Activated T-helper 2 cell treated with anti-CD3 and anti-CD28 coated beads, Interferon-gamma antibody, Interleukin-2, Interleukin-4, amounts not matched to agents 10 μg/mL and 5 μg/mL and 100 μg/mL, durations not matched to agents 14 hours and 24 hours and 36 hours (primary cell): ENCODE data around the gene MYO1A. TPM values are rescaled to one million over a fixed set of nuclear protein-coding genes. Genes with fewer than 3 reads are reported as not detected.
A peak's percentile ranks its signal among the peaks of the same experiment; 100 is the strongest.

Experiments used
- DNase-seq: peaks from one replicate; pipeline ENCODE4 v3.0.0; 2021; ENCODE audit warnings: low spot score
- H3K27ac Mint-ChIP-seq: one replicate; pipeline ENCODE4 v1.8.0; 2021; ENCODE audit warnings: mixed read lengths
- H3K27me3 Mint-ChIP-seq: one replicate; pipeline ENCODE4 v1.8.0; 2021; ENCODE audit warnings: low read depth, mixed read lengths
- H3K36me3 Mint-ChIP-seq: one replicate; pipeline ENCODE4 v1.8.0; 2021; ENCODE audit warnings: low read depth, mixed read lengths
- H3K4me1 Mint-ChIP-seq: one replicate; pipeline ENCODE4 v1.8.0; 2021; ENCODE audit warnings: low read depth, mixed read lengths
- H3K4me3 Mint-ChIP-seq: one replicate; pipeline ENCODE4 v1.8.0; 2021; ENCODE audit warnings: low read depth, mild to moderate bottlenecking, moderate library complexity, mixed read lengths
- H3K9me3 Mint-ChIP-seq: one replicate; pipeline ENCODE4 v1.8.0; 2021; ENCODE audit warnings: mixed read lengths
- intact Hi-C: fragments of 100-400 bp; cut with micrococcal nuclease; formaldehyde crosslinking; loops from one replicate; pipeline ENCODE4 v1.15.1; 2023
- total RNA-seq: library from RNA; stranded (reverse); gene quantifications from 2 replicates; pipeline ENCODE4 v1.2.3, GENCODE V29; 2022

The MYO1A gene
- total RNA-seq, 1 donor from 2014 or later, result 4.2 TPM

GRCh38 chr12:57091638-57092528 lies 42.0 kb upstream of the MYO1A start:
- no peaks in the 10 kb centered on the region for H3K9me3 Mint-ChIP-seq
- H3K4me1 Mint-ChIP-seq, result peaks cover 57% of the 10 kb centered on the region
- intact Hi-C loops, result no loop called here
- no peaks in the 10 kb centered on the region for H3K27me3 Mint-ChIP-seq
- no peak for DNase-seq
- H3K4me3 Mint-ChIP-seq, result peak overlapping the region; percentile 58
- peaks cover 77% of the 10 kb centered on the region for H3K36me3 Mint-ChIP-seq
- peak overlapping the region; percentile 66 for H3K27ac Mint-ChIP-seq

- Mint-ChIP-seq H3K36me3 (peaks cover 69% of the 10 kb centered on the region), H3K9me3 (no peaks in the 10 kb centered on the region), H3K4me3 (peak overlapping the region; percentile 99), H3K27ac (peak overlapping the region; percentile 59), H3K4me1 (peaks cover 59% of the 10 kb centered on the region), H3K27me3 (no peaks in the 10 kb centered on the region)
- DNase-seq, result no peak
- intact Hi-C loops, result no loop called here
Measured at GRCh38 chr12:57090924-57091637, 41.2 kb upstream of the MYO1A start.

DNA sequence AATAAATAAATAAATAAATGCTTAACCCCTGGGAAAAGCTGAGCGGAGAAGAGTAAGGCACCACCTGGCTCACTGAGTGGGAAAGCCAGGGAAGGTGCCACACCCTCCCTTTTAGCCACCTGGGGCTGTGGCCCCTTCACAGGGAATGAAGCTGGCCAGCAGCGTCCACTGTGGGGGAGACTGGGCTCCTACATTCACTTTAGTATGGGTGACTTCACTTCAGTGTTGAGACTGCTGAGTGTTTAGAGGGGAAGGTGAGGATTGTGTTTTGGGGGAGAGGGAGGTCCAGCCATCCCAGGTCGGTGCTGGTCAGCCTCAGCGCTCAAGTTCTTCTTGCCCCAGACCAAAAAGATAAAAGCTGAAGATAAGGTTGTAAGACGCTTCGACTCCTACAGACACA lies 40.6 kb upstream of the MYO1A start:
- no peaks in the 10 kb centered on the region for H3K27me3 Mint-ChIP-seq
- H3K27ac Mint-ChIP-seq, result peak overlapping the region; percentile 59
- H3K4me1 Mint-ChIP-seq, result peaks cover 64% of the 10 kb centered on the region
- DNase-seq, result no peak
- H3K36me3 Mint-ChIP-seq, result peaks cover 63% of the 10 kb centered on the region
- H3K9me3 Mint-ChIP-seq, result no peaks in the 10 kb centered on the region
- peak overlapping the region; percentile 99 for H3K4me3 Mint-ChIP-seq
- intact Hi-C loops, result no loop called here

- Mint-ChIP-seq H3K4me3 (peak overlapping the region; percentile 99), H3K27ac (peak overlapping the region; percentile 88), H3K36me3 (peaks cover 59% of the 10 kb centered on the region), H3K9me3 (no peaks in the 10 kb centered on the region), H3K4me1 (peaks cover 65% of the 10 kb centered on the region), H3K27me3 (no peaks in the 10 kb centered on the region)
- intact Hi-C loops, result loop anchor here (1.0 to 5.0 kb wide), 4 partner anchors 20 to 452 kb away; partner anchors contain the start of genes DDIT3, MBD6 and SHMT2
- peak; percentile 54 for DNase-seq
Measured at GRCh38 chr12:57089271-57090245, 39.6 kb upstream of the MYO1A start.

GRCh38 chr12:57088354-57089270 lies 38.7 kb upstream of the MYO1A start, which contains the start of gene NAB2:
Gene NAB2, plus strand, starts transcription at chr12:57089114. Its CDS starts 158 bp downstream, at chr12:57089272.
- H3K4me1 Mint-ChIP-seq, result peaks cover 62% of the 10 kb centered on the region
- intact Hi-C loops, result loop anchor here (1.0 to 5.0 kb wide), 6 partner anchors 10 to 451 kb away; partner anchors contain the start of genes DDIT3, MBD6, NEMP1 and PTGES3
- no peaks in the 10 kb centered on the region for H3K27me3 Mint-ChIP-seq
- peak; percentile 91 for DNase-seq
- H3K36me3 Mint-ChIP-seq, result peaks cover 54% of the 10 kb centered on the region
- peak within 1 kb of the TSS; percentile 99 for H3K4me3 Mint-ChIP-seq
- peak within 1 kb of the TSS; percentile 98 for H3K27ac Mint-ChIP-seq
- no peaks in the 10 kb centered on the region for H3K9me3 Mint-ChIP-seq

DNA sequence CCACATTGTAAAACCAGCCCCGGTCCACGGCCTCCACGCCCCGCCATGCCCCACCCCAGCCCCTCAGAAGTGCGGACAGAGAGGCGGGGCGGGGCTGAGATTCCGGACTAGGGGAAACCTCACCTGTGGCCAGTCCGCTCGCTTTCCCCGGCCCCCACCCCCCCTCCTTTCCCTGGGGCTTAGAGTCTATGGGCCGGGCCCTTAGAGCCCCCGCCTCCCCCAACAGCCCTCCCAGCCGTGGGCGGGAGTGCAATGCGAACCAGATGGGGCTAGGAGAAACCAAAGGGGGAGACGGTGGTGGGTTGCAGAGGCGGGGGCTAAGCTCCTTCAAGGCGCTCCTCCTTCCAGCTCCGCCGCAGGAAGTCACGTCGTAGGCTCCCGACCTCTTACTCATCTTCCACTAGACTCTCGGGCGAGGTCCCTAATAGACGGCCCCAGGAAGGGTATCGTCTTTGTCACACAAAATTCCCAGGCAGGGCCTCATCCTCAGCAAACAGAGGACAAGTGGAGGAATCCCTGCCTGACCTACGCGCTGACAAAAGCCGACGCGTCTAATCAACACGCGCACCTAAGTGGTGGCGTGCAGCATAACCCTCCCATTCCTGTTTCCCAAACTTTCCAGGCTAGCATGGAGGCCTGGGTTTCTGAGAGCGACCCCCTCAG lies 37.9 kb upstream of the MYO1A start:
- intact Hi-C loops, result loop anchor here (1.0 to 5.0 kb wide), 8 partner anchors 10 to 451 kb away; partner anchors contain the start of genes DDIT3, MBD6, NACA and NEMP1
- Mint-ChIP-seq H3K9me3 (no peaks in the 10 kb centered on the region), H3K4me3 (peak overlapping the region; percentile 94), H3K4me1 (peaks cover 60% of the 10 kb centered on the region), H3K27me3 (no peaks in the 10 kb centered on the region), H3K27ac (peak overlapping the region; percentile 98), H3K36me3 (peaks cover 46% of the 10 kb centered on the region)
- peak; percentile 61 for DNase-seq

- H3K4me3 Mint-ChIP-seq, result peak overlapping the region; percentile 94
- H3K36me3 Mint-ChIP-seq, result peaks cover 39% of the 10 kb centered on the region
- no peaks in the 10 kb centered on the region for H3K9me3 Mint-ChIP-seq
- H3K4me1 Mint-ChIP-seq, result peaks cover 53% of the 10 kb centered on the region
- peak overlapping the region; percentile 98 for H3K27ac Mint-ChIP-seq
- intact Hi-C loops, result loop anchor here (1.0 to 5.0 kb wide), 6 partner anchors 22 to 450 kb away; partner anchors contain the start of genes DDIT3, MBD6, NACA and SHMT2
- no peaks in the 10 kb centered on the region for H3K27me3 Mint-ChIP-seq
- DNase-seq, result peak; percentile 73
Measured at GRCh38 chr12:57087010-57087690, 37.2 kb upstream of the MYO1A start.

- Mint-ChIP-seq H3K36me3 (peaks cover 33% of the 10 kb centered on the region), H3K9me3 (no peaks in the 10 kb centered on the region), H3K4me1 (peaks cover 47% of the 10 kb centered on the region), H3K27ac (peak overlapping the region; percentile 98), H3K27me3 (no peaks in the 10 kb centered on the region), H3K4me3 (peak overlapping the region; percentile 89)
- DNase-seq, result no peak
- intact Hi-C loops, result loop anchor here (1.0 to 5.0 kb wide), 6 partner anchors 22 to 449 kb away; partner anchors contain the start of genes DDIT3, MBD6, NACA and SHMT2
Measured at GRCh38 chr12:57086493-57087009, 36.6 kb upstream of the MYO1A start.

GRCh38 chr12:57085999-57086492 lies 36.1 kb upstream of the MYO1A start:
- peaks cover 30% of the 10 kb centered on the region for H3K36me3 Mint-ChIP-seq
- no peak for DNase-seq
- no peaks in the 10 kb centered on the region for H3K27me3 Mint-ChIP-seq
- peak overlapping the region; percentile 89 for H3K4me3 Mint-ChIP-seq
- intact Hi-C loops, result loop anchor here (2.0 to 5.0 kb wide), 5 partner anchors 21 to 449 kb away; partner anchors contain the start of genes DDIT3, MBD6, NACA and SHMT2
- peaks cover 45% of the 10 kb centered on the region for H3K4me1 Mint-ChIP-seq
- H3K9me3 Mint-ChIP-seq, result no peaks in the 10 kb centered on the region
- H3K27ac Mint-ChIP-seq, result peak overlapping the region; percentile 98

- peaks cover 35% of the 10 kb centered on the region for H3K36me3 Mint-ChIP-seq
- no peak overlapping the region for H3K4me3 Mint-ChIP-seq
- intact Hi-C loops, result no loop called here
- H3K27ac Mint-ChIP-seq, result peak overlapping the region; percentile 19
- DNase-seq, result no peak
- H3K9me3 Mint-ChIP-seq, result no peaks in the 10 kb centered on the region
- H3K27me3 Mint-ChIP-seq, result no peaks in the 10 kb centered on the region
- peaks cover 37% of the 10 kb centered on the region for H3K4me1 Mint-ChIP-seq
Measured at GRCh38 chr12:57080855-57081254, 30.9 kb upstream of the MYO1A start.
